ENCODE results near the gene RHBDF2.

DNA sequence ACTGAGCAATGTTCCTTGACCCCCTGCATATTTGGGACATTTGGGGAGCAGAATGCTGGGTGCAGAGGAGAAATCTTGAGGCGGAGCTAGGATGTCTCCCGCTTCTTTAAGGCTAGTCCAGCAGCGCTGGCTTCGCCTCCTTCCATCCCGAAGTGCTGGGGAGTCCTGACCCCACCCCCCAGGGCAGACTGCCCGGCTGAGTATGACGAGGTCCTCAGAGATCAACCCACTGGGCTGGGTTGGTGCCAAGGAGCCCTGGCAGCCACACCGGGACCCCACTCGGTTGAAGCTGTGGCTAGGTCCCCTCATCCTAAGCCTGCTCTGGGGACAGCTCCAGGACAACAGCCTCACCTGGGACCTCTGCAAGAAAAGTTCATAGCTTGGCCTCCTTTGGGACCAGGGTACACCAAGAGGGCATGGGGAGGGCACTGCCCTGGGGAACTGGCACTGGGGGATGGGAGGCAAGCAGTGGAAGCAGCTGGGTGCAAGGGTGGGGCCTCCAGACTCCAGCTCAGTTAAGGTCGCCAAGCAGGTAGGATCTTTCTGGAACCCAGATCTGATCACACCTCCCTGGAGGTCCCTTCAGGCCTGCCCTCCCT, 11.0 kb downstream of the RHBDF2 start:
- TF ChIP-seq, protein P1, sequence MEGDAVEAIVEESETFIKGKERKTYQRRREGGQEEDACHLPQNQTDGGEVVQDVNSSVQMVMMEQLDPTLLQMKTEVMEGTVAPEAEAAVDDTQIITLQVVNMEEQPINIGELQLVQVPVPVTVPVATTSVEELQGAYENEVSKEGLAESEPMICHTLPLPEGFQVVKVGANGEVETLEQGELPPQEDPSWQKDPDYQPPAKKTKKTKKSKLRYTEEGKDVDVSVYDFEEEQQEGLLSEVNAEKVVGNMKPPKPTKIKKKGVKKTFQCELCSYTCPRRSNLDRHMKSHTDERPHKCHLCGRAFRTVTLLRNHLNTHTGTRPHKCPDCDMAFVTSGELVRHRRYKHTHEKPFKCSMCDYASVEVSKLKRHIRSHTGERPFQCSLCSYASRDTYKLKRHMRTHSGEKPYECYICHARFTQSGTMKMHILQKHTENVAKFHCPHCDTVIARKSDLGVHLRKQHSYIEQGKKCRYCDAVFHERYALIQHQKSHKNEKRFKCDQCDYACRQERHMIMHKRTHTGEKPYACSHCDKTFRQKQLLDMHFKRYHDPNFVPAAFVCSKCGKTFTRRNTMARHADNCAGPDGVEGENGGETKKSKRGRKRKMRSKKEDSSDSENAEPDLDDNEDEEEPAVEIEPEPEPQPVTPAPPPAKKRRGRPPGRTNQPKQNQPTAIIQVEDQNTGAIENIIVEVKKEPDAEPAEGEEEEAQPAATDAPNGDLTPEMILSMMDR (IDR thresholded peaks at IDR 0.05), result no peak
- TF ChIP-seq POLR2AphosphoS5 (IDR thresholded peaks at IDR 0.05; ENCODE audit: insufficient read depth in 1 of 2, low read depth in 1 of 2), result no peak
- TF ChIP-seq POLR2A (IDR thresholded peaks at IDR 0.05), result no peak
